Cortex of kidney (tissue), 1 donor: ENCODE measurements around the gene USP53.
"Not testable (repeated sequence)": the region's sequence is repeated elsewhere in the genome, so short reads cannot be mapped to it uniquely, and the experiment has no call there.

Source experiments
- DNase-seq: peaks from one replicate; lab custom pipeline; 2025; lab: John Stamatoyannopoulos, UW

USP53 gene

DNA sequence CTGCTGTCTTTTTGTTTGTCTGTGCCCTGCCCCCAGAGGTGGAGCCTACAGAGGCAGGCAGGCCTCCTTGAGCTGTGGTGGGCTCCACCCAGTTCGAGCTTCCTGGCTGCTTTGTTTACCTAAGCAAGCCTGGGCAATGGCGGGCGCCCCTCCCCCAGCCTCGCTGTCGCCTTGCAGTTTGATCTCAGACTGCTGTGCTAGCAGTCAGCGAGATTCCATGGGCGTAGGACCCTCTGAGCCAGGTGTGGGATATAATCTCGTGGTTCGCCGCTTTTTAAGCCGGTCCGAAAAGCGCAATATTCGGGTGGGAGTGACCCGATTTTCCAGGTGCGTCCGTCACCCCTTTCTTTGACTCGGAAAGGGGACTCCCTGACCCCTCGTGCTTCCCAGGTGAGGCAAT is 67.0 kb downstream of the USP53 start:
- not testable (repeated sequence) for DNase-seq

DNA sequence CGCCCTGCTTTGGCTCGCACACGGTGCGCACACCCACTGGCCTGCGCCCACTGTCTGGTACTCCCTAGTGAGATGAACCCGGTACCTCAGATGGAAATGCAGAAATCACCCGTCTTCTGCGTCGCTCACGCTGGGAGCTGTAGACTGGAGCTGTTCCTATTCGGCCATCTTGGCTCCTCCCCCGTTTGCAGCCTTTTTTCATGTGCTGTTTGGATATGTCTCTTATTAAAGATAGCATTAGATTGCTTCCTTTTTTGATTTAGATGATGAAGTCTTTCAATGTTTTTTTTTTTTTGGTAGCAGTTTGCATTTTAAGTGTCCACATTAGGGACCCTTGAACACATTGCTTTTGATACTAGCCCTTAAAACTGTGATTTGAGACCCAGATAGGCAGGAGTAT is 67.4 kb downstream of the USP53 start:
- not testable (repeated sequence) for DNase-seq

DNA sequence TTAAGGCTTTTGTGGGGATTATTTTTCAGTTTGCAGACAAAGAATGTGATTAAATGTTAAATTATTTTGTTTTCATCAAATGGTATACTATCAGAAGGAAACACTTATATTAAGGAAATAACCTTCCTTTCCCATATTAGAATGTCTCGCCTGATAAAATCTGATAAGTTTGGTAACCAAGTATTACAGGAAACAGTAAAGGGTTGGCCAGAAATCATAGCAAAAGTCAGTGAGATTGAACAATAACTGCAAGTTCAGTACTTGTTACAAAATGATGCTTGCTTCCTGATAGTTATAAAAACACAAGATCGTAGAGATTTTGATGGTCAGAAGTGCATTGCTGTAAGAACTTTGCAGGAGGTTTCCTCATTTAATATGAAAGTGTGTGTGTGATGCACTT is 68.9 kb downstream of the USP53 start:
- no peak for DNase-seq

DNA sequence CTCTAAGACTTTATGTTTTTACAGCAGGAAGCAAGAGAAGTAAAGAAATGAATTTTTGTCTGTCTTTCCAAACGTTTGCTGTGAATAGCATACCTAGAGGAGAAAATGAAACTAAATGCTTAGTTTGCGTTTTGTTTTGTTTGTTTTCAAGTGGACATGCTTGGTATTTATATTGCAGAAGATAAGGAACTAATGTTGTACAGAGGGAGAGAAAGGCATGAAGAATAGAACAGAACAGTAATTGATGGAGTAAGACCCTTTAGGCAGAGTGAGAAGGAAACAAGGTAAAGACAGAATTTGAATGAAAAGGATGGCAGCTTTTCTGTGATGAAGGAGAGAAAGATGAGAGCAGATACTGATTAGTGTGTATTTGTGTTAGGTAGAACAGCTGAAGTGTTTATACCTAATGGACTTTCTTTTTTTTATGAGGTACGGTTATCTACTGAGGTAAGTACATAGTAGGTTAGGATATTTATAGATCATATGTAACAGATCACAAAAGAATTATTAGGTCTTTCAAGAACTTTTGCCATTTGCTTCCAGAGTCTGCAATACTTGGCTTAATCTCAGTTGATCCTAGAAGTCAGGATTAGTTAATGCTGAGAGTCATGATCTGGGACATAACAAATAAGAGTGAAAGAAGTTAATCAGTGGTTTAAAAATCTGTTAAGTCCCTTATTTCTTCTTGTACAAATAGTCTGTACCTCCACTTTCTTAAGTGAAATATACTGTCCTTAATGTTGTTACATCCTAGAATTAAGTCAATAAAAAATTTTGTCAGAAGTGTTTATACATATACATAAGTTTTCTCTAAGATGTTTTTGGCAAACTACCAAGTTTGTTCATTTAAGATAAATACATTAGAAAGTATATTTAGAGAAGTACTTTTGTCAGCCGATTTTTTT is 72.6 kb downstream of the USP53 start:
- no peak for DNase-seq

DNA sequence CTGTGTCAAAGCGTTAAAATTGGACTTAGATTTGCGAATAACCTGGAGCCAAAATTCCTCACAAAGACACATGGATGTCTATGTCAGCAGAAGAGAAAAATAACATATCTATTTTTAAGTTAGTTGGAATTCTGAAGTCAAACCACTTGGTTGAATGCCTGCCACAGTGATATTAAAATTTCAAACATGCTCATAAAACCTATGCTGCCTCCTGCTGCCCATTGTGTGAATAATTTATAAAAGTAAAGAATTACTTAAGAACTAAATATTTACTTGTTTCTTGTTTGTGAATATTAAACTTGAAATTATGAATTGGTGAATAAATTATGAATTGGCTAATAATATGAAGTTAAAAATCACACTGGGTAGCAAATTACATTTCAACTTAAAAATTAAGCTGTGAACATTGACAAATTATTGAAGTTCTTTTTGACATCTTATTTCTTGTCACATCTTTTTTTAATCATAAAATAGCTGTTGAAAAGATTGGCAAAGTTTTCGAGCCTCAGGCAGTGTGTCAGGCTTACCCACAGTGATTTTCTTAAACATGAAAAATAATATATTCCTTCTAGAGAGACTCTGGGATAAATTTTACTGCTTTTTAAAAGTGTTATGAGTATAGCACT is 74.0 kb downstream of the USP53 start:
- no peak for DNase-seq

DNA sequence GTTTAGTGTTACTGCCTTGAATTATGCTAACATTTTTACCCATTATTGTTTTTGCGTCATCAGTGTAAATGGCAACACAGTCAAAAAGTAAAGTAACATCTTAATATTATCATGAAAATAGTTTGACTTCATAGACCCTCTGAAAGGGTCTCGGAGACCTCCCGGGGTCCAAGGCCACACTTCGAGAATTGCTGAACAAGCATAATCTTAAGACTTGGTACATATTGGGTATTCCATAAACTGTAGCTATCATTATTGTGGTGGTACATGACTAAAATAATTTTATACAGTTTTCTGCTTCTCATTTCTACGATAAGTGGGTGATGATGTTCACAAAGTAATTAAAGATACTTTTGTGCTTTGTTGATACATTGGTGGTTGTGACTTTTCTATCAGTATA is 76.8 kb downstream of the USP53 start:
- DNase-seq: no peak

DNA sequence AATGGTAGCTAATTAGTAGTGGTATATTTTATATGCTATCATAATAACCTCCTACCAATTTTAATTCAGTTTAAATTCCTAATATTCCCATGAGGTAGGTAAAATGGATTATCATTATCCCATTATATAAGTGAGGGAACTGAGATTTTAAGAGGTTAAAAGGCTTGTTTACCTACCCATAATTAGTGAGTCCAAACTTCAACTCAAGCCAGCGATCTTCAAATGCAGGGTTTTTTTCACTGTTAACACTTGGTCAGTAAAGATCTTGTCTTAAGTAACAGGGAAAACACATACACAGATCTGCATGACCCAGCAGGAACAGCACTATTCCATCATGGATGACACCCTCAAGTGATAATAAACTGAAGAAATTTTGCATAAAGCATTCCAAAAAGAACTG is 78.1 kb downstream of the USP53 start:
- no peak for DNase-seq

DNA sequence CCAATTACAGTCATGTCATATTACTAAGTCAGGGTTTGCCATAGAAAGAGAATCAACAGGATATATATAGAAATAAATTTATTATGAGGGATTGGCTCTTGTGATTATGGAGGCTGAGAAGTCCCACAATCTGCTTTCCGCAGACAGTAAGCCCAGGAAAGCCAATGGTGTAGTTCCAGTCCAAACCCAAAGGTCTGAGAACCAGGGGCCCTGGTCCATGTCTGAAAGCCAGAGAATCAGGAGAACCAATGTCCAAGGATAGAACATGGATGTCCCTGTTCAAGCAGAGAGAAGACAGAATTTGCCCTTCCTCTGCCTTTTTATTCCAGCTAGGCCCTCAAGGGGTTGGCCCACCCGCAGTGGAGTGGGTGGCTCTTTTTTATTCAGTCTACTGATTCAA is 83.8 kb downstream of the USP53 start:
- DNase-seq: no peak

DNA sequence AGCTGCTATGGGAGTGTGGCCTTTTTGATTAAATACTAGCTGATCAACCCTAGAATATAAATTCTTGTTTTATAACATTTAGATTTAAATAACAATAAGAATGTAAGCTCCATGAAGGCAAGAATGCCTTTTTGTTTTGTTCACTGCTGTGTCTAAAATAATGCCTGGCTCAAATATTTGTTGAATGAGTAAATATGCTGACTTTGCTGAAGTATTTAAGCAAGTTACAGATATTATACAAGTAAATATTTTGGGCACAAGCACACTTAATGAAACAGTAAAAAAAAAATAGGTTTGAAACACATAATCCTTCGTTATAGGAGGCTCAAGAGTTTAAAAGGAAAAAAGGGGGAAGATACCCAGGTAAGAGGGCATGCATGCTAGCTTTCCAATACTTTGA is 85.3 kb downstream of the USP53 start:
- DNase-seq: no peak

DNA sequence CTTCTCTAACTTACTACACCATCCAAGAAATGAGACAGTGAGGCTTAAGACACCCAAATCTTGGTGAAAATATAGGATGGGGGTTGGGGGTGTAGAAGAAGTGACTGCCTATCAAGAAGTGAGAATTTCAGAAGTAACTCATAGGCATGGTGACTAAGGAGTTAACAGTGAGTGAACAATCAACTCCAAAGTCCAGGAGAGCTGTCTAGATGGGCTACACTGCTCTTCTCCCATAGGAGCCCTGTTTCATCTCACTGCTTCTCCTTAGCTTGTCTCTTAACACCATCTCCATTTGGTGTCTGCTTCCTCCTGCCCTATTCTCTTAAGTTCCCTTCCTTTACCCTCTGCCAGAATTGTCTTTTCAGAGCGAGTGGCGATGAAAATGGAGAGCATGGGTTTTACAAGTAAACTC is 86.8 kb downstream of the USP53 start:
- DNase-seq: no peak

DNA sequence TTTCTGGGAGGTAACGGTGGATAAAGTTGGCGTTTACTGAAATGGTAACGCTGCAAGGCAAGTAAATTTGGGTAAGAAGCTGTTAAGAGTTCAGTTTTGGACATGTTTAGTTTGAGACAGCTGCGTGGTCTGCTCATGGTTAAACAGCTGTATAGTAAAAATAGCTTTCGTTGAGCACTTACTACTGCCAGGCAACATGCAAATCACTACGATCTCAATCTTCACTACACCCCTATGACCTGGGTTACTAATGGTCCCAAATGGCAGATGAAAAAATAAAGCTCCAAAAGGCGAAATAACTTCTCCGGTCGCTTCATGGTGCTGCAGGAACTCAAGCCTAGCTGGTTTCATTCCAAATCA is 87.2 kb downstream of the USP53 start:
- DNase-seq: no peak

DNA sequence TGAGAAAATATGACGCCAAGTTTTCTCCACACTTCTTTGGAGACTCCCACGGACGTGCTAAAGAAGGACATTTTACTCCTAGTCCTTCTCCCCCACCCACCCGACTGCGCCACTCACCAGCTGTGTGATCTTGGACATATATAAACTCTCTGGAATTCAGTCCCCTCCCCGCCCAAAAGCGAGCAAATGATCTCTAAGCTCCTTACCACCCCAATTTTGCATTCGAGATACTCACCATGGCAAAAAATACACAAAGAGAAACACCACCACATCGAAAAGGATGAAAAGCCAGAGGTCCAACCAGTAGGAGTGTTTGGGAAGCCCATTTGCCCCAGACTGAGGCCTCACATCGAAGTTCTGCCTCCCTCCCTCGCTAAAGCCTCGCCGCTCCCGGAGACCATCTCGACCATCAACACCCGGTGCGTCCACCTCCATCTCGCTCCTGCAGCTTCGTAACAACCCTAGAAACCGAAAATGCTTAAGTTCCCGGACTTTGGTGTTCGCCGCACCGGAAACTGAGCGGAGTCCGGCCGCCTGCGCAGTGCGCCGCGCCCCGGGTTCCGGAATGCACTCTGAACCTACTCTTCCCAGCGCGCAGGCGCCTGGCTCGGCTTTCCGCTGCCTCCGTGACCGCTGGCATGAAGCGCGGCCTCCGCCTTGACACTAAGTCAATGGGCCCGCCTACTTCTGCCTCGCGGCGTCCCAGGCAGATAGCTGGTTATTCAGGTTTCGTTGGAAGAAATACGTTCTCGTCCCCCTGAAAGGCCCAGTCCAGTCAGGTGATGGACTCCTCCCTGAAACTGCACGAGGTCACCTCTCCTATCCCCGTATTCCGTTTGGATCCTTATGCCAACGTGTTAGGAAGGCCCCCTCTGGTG is 87.8 kb downstream of the USP53 start:
- DNase-seq: no peak

DNA sequence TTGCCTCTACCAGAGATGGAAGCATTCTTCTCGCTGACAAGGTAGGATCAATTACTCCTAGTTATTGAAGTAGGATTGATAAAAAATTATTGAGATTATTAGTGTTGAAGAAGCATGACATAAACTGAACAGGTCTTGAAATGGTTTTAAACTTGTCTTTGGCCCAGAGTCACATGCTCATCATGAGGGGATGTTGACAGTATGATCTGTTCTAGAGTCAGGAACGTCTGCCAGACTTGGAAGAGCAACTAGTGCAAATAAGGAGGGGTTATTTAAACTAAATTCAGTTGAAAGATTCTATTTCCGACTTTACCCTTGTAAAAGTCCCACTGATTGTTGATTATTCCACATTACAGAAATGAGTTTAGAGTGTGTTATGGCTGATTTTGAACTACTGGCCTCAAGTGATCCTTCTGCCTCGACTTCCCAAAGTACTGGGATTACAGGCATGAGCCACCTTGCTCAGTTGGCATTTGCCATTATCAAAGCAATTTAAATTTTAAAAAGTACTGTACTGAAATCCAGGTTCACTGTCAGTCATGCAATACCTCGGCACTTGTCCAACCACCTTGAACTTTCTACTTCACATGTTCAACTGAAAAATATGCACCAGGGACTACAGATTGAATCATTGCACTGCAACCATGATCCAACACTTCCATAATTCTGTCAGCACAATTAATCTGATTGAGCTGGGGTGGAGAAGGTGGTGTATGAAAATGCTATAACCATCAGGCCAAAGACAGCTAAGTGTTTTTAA is 89.7 kb downstream of the USP53 start:
- no peak for DNase-seq

DNA sequence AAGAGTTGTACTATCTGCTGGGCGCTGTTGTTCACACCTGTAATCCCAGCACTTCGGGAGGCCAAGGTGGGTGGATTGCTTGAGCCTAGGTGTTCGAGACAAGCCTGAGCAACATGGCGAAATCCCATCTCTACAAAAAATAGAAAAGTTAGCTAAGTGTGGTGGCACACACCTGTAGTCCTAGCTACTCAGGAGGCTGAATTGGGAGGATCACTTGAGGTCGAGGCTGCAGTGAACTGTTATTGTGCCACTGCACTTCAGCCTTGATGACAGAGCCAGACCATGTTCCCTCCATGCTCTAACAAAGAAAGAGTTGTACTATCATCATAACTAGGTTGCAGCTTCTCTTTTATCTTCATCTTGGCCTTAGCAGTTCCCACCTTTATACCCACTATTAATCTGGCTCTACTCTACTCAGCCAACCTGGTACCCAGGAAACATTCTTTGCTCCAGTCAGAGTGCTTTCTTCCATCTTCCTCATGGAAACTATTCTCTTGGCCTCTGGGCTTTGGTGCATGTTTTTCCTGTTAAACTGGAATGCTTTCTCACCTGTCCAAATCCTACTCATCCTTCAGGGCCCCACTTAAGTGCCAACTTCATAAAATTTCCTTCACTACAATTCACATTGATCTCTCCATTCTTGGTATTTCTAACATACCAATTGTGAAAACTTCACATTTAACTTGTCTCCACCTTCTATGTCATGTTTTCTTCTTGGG is 91.2 kb downstream of the USP53 start:
- no peak for DNase-seq

DNA sequence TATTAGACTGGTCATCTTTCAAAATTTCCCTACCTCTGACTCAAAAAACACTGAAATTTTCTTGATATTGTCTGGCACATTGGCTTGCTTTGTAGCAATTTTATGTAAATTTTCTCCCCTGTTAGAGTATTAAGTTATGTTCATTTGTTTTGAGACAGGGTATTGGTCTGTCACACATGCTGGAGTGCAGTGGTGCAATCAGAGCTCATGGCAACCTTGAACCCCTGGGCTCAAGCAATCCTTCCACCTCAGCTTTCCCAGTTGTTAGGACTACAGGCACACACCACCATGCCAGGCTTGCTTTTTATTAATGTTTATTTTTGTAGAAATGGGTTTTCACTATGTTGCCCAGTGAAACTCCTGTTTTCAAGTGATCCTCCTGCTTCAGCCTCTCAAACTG is 91.9 kb downstream of the USP53 start:
- DNase-seq: no peak

DNA sequence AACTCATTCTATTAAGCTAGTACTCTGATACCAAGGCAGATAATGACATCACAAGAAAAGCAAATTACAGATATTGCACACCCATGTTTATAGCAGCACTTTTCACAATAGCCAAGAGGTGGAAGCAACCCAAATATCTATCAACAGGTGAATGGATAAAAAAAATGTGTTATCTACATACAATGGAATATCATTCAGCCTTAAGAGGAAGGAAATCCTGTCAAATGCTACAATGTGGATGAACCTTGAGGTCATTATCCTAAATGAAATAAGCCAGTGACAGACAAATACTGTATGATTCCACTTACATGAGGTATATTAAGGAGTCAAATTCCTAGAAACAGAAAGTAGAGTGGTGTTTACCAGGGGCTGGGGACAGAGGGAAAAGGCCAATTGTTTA is 95.1 kb downstream of the USP53 start:
- no peak for DNase-seq

DNA sequence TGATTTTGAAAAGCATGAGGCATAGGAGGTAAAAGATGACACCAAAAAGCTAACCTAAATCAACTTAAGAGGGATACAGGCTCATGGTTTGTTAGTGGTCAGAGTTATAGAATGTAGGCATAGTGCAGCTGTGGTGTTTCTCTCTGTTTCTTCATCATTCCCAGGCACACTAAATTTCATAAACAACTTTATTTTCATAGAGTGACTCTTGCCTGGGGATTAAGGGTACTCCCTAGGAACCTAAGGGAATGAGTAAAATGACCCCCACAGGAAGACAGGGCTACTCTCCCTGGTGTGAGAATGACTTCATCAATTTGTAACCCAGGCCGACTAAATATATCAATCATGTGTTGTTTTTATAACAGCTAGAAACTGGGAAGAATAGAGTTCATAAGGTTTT is 98.3 kb downstream of the USP53 start:
- DNase-seq: no peak

DNA sequence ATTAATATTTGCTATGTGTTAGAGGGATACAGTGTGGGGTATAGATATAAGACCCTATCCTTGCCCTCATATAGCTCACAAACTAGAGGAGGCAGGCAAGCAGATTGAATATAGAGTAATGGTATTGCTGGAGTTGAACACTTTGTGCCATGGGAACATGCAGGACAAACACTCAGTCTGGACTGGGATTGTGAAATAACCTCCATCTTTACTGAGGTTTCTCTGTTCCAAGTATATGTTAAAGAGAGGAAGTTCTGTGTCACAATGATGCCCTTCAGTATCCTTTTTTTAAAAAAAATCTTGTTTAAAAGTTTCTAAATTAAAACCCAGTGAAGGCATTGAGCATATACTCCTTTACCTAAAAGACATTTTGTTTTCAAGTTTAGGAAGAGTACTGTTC is 100.7 kb downstream of the USP53 start:
- no peak for DNase-seq

DNA sequence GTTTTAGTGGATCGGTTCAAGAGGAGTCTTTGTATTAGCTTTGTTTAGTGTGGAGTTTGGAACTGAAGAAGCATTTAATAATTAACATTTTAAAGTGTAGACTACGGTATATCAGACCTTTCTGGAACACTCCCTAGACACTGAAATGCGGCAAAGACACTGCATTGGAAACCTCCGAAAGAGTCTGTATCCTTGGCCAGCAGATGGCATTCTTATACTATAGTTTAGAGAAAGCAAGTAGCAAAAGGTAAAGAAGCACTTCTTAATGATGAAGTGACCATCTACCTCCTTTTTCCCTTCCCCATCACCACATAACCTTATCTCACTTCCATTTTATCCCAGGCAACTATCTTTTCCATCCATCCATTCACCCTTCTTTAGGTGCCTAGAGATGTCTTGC is 101.8 kb downstream of the USP53 start:
- DNase-seq: no peak

DNA sequence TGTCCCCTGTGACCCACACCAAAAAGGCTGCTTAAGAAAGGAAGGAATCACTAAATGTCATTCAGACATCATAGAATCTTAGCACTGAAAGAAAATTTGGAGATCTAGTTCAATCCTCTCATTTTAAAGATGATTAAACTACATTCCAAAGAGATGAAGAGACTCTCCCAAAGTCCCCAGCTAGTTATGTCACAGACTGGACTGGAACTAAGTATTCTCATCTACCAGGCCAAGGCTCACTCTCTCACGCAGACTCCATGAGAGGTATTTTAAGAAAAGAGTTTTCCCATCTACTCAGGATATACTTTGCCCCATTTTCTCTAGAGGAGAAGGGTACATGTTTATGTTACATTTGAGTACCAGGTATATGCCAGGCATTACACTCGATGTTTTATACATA is 102.5 kb downstream of the USP53 start:
- DNase-seq: no peak

DNA sequence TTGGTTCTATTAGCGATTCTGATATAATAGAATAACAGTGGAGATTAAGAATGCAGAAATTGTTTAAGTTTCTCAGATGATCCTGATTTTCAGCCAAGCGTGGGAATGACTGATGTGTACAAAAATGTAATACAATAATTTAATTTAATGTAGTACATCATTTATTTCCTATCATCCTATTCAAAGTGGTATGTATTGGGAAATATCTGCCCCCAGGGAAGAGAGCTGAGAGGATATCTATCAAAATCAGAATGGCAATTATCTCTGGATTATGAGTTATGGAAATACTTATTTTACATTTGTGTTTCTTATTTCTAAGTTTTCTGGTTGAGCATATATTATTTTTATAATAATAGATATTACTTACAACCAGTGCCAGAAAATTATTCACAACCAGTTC is 105.5 kb downstream of the USP53 start:
- no peak for DNase-seq
